ENCODE measurements around the gene UBL3.

The UBL3 gene

GRCh38 chr13:29802621-29803020 lies 47.8 kb downstream of the UBL3 start:
- H3K4me3 ChIP-seq (ENCODE audit: low read depth, low read length) = no peak overlapping the region
- H3K4me1 ChIP-seq = no peaks in the 10 kb centered on the region
- H3K79me2 ChIP-seq = peaks cover 9% of the 10 kb centered on the region
- H3K4me2 ChIP-seq (ENCODE audit: low read length) = no peak overlapping the region
- no peak overlapping the region for H2AFZ ChIP-seq
- no peak for TF ChIP-seq CTCF (IDR thresholded peaks at IDR 0.05)
- H3K9ac ChIP-seq = no peak overlapping the region
- no peaks in the 10 kb centered on the region for H3K36me3 ChIP-seq (ENCODE audit: control insufficient read depth, insufficient read depth, low read length)
- no peaks in the 10 kb centered on the region for H3K27me3 ChIP-seq (ENCODE audit: control insufficient read depth, insufficient read depth, low read length)
- H3K27ac ChIP-seq = no peak overlapping the region
- H3K9me3 ChIP-seq (ENCODE audit: control insufficient read depth, low read length) = no peaks in the 10 kb centered on the region

DNA sequence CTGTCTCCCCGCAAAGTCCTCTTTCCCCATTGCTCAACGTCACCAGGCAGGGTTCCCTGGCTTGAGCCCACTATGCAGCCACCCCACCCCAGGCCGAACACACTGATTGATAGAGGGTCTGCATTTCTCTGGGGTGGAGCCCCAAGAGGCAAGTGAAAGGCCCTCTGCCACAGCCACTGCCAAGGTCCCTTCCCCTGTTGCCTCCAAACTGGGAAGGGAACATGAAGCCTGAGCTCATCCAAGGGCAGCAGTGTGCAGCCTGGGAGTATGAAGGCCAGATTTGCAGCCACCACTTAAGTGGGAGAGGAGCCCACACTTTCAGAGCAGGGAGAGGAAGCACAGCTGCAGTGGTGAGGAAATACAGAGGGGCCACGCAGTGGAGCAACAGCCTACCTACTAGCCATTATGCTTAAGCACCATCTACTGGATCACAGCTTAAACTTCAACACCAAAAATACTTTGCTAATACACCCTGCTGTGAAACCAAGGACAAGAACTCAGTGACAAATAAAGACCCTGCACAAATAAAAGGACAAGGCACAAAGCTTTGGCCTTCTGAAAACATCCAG lies 48.6 kb downstream of the UBL3 start:
- no peak overlapping the region for H2AFZ ChIP-seq

GRCh38 chr13:29801102-29801501 lies 49.3 kb downstream of the UBL3 start:
- Histone ChIP-seq H3K27ac (no peak overlapping the region), H3K4me2 (ENCODE audit: low read length) (no peak overlapping the region), H3K79me2 (peaks cover 6% of the 10 kb centered on the region), H3K4me3 (ENCODE audit: low read depth, low read length) (no peak overlapping the region), H3K9me3 (ENCODE audit: control insufficient read depth, low read length) (no peaks in the 10 kb centered on the region), H2AFZ (no peak overlapping the region), H3K9ac (no peak overlapping the region), H3K4me1 (no peaks in the 10 kb centered on the region), H3K27me3 (ENCODE audit: control insufficient read depth, insufficient read depth, low read length) (no peaks in the 10 kb centered on the region), H3K36me3 (ENCODE audit: control insufficient read depth, insufficient read depth, low read length) (no peaks in the 10 kb centered on the region)
- no peak for TF ChIP-seq CTCF (IDR thresholded peaks at IDR 0.05)

More for the DNA sequence above, 48.6 kb downstream of the UBL3 start:
- H3K36me3 ChIP-seq (ENCODE audit: control insufficient read depth, insufficient read depth, low read length) = no peaks in the 10 kb centered on the region
- no peak overlapping the region for H3K27ac ChIP-seq
- H3K4me2 ChIP-seq (ENCODE audit: low read length) = no peak overlapping the region
- no peak overlapping the region for H3K4me3 ChIP-seq (ENCODE audit: low read depth, low read length)
- H3K9ac ChIP-seq = no peak overlapping the region
- H3K79me2 ChIP-seq = peaks cover 9% of the 10 kb centered on the region
- no peaks in the 10 kb centered on the region for H3K27me3 ChIP-seq (ENCODE audit: control insufficient read depth, insufficient read depth, low read length)
- no peaks in the 10 kb centered on the region for H3K9me3 ChIP-seq (ENCODE audit: control insufficient read depth, low read length)
- H3K4me1 ChIP-seq = no peaks in the 10 kb centered on the region
- no peak for TF ChIP-seq CTCF (IDR thresholded peaks at IDR 0.05)

DNA sequence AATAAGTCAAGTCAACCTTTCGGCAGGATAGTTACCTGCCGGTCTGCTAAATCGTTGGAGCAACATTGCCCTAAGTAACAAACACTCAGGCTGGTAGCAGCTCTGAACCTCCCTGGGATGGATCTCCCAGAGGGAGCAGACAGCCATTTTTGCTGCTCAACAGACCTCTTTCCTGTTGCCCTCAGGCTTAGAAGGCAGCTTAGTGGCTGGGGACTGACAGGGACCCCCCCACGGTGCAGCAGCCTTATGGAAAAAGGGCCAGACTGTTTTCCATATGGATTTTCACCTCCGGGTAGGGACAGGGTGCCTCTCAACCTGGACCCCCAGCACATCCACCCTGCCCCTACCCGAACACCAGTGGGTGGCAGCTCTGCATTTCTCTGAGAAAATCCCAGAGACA lies 49.7 kb downstream of the UBL3 start:
- no peak overlapping the region for H3K9ac ChIP-seq
- no peak overlapping the region for H2AFZ ChIP-seq
- H3K4me1 ChIP-seq = no peaks in the 10 kb centered on the region
- no peak overlapping the region for H3K4me2 ChIP-seq (ENCODE audit: low read length)
- H3K9me3 ChIP-seq (ENCODE audit: control insufficient read depth, low read length) = no peaks in the 10 kb centered on the region
- peaks cover 6% of the 10 kb centered on the region for H3K79me2 ChIP-seq
- H3K36me3 ChIP-seq (ENCODE audit: control insufficient read depth, insufficient read depth, low read length) = no peaks in the 10 kb centered on the region
- no peak overlapping the region for H3K4me3 ChIP-seq (ENCODE audit: low read depth, low read length)
- no peak overlapping the region for H3K27ac ChIP-seq
- H3K27me3 ChIP-seq (ENCODE audit: control insufficient read depth, insufficient read depth, low read length) = no peaks in the 10 kb centered on the region
- TF ChIP-seq CTCF (IDR thresholded peaks at IDR 0.05) = no peak

DNA sequence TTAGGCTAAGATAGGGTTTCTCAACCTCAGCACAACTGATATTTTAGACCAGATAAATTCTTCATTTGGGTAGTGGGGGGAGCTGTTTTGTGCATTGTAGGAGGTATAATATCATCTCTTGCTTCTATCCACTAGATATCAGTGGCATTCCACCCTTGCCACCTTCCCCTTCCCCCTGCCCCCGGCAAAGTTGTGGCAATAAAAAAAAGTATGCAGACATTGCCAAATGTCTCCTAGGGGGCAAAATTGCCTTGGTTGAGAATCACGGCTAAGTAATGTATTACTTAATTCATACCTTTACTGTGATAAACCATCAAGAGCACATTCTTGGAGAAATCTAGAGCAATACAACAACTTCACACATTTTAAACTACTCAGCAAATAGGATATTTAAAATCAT lies 51.4 kb downstream of the UBL3 start:
- Histone ChIP-seq H2AFZ (no peak overlapping the region), H3K9me3 (ENCODE audit: control insufficient read depth, low read length) (no peaks in the 10 kb centered on the region), H3K27me3 (ENCODE audit: control insufficient read depth, insufficient read depth, low read length) (no peaks in the 10 kb centered on the region), H3K9ac (no peak overlapping the region), H3K27ac (no peak overlapping the region), H3K4me2 (ENCODE audit: low read length) (no peak overlapping the region), H3K79me2 (peaks cover 6% of the 10 kb centered on the region), H3K4me1 (no peaks in the 10 kb centered on the region), H3K4me3 (ENCODE audit: low read depth, low read length) (no peak overlapping the region), H3K36me3 (ENCODE audit: control insufficient read depth, insufficient read depth, low read length) (no peaks in the 10 kb centered on the region)
- TF ChIP-seq CTCF (IDR thresholded peaks at IDR 0.05) = no peak
